Measurements from ENCODE around the gene CNGA1.

DNA sequence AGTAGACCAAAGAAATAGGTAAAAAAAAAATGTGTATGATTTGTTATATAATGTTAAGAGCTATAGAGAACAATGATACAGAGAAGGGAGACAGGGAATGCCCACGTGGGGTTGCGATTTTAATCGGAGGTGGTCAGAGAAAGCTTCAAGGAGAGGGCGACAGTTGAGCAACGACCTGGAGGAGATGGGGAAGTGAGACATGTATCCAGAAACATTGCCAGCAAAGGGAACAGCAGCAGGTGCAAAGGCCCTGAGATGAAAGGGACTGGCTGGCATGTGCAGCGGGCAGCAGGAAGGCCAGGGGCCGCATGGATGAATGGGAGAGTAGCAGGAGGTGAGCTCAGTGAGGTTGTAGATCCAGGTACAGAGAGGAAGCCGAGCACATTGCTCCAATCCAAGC, 33.0 kb upstream of the CNGA1 start:
- TF ChIP-seq, protein P1, sequence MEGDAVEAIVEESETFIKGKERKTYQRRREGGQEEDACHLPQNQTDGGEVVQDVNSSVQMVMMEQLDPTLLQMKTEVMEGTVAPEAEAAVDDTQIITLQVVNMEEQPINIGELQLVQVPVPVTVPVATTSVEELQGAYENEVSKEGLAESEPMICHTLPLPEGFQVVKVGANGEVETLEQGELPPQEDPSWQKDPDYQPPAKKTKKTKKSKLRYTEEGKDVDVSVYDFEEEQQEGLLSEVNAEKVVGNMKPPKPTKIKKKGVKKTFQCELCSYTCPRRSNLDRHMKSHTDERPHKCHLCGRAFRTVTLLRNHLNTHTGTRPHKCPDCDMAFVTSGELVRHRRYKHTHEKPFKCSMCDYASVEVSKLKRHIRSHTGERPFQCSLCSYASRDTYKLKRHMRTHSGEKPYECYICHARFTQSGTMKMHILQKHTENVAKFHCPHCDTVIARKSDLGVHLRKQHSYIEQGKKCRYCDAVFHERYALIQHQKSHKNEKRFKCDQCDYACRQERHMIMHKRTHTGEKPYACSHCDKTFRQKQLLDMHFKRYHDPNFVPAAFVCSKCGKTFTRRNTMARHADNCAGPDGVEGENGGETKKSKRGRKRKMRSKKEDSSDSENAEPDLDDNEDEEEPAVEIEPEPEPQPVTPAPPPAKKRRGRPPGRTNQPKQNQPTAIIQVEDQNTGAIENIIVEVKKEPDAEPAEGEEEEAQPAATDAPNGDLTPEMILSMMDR (IDR thresholded peaks at IDR 0.05), result no peak
- TF ChIP-seq POLR2A (IDR thresholded peaks at IDR 0.05), result no peak

Data from uterus (tissue), 2 donors.